Cardiac fibroblast (primary cell): Measurements from ENCODE around the gene DDIT3.
"Not testable (repeated sequence)": the region's sequence is repeated elsewhere in the genome, so short reads cannot be mapped to it uniquely, and the experiment has no call there.

Source experiments
- DNase-seq, 2 donors: peaks; one replicate each; pipeline versions ENCODE4 v3.0.0 to v3.0.0-alpha.2; 2010; ENCODE audit warnings: low read depth in 2 of 2
- H3K4me3 ChIP-seq, 2 donors: replicated peaks in 1 of 2; 1 replicate in 1 of 2; 2 replicates in 1 of 2; pipeline ENCODE4 v1.5.1; 2011; ENCODE audit warnings: low read depth in 2 of 2, low read length in 2 of 2, mild to moderate bottlenecking in 2 of 2, moderate library complexity in 1 of 2
- CTCF ChIP-seq: IDR thresholded peaks from one replicate; pipeline ENCODE4 v1.5.1; 2011; ENCODE audit warnings: low read depth, mild to moderate bottlenecking, low read length, inconsistent platforms

Gene DDIT3

GRCh38 chr12:57498571-57498970, 21.7 kb downstream of the DDIT3 start:
- TF ChIP-seq CTCF = no peak
- no peak overlapping the region for H3K4me3 ChIP-seq
- no peak for DNase-seq

- peak; percentile 7 for TF ChIP-seq CTCF
- H3K4me3 ChIP-seq = no peak overlapping the region
- DNase-seq = no peak
Measured at GRCh38 chr12:57498132-57498502, 22.2 kb downstream of the DDIT3 start.

GRCh38 chr12:57497223-57498131, 22.8 kb downstream of the DDIT3 start:
- no peak overlapping the region for H3K4me3 ChIP-seq
- DNase-seq = no peak
- no peak for TF ChIP-seq CTCF

- TF ChIP-seq CTCF = no peak
- no peak overlapping the region for H3K4me3 ChIP-seq
- DNase-seq = no peak
Measured at GRCh38 chr12:57496822-57497221, 23.5 kb downstream of the DDIT3 start.

GRCh38 chr12:57495051-57495701, 25.1 kb downstream of the DDIT3 start:
- not testable (repeated sequence) for DNase-seq, H3K4me3 ChIP-seq

GRCh38 chr12:57491393-57492280, 28.7 kb downstream of the DDIT3 start:
- peak; percentile 15 for TF ChIP-seq CTCF

More at GRCh38 chr12:57491393-57492280, 28.7 kb downstream of the DDIT3 start:
- no peak for DNase-seq
- no peak overlapping the region for H3K4me3 ChIP-seq
